ENCODE results near the gene DAGLB.

DNA sequence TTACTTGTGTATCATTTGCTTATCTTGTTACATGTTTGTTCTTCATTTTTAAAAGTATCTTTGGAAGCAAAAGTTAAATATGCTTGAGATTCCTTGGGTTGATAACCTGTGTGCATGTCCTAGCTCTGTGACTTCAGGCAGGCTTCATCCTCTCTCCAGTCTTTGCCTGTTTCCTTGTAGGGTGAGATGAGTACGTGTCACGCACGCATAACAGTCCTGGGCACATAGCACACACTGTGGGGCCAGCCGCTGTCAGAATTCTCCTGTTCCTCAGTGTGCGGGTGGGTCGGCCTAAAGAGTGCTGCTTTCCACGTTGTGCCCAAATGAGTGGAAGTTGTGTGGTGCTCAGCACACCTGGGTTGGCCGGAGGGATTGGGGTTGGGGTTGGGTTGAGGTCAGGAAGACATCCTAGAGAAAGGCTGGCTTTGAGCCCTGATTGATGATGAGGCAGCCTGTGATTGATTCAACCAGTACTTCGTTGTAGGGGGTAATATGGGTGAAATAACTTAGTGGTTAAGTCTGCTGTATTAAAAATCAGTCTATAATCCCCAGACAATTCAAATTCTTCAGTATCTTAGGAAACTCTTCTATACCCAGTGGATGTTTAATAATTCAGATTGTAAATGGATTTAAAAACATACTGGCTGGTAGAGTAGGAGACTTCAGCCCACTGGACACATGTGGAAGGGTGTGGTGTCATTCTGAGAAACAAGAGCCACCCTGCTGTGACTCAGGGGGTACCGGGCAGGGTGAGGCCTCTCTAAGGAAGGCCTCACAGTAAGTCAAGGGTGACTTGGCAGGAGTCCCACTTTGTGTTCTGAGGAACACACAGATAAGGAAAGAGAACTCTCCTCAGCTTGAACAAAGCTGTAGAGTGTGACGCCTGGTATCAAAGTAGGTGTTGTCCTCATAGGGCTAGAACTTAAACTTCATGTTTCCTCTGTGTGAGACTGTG lies 54.8 kb downstream of the DAGLB start:
- no peak for TF ChIP-seq ZNF274 (IDR thresholded peaks at IDR 0.05; ENCODE audit: low read depth, low read length)
- TF ChIP-seq SUZ12 (IDR thresholded peaks at IDR 0.05; ENCODE audit: extremely low read depth, insufficient read depth, insufficient read length), result no peak
